ENCODE measurements around the gene BRD7.

BRD7 gene

GRCh38 chr16:50390914-50391716 lies 22.3 kb upstream of the BRD7 start:
- no peak for TF ChIP-seq CTCF (IDR thresholded peaks at IDR 0.05; ENCODE audit: extremely low read depth, insufficient read depth, missing control alignments)
- DNase-seq (ENCODE audit: low spot score), result no peak
- in situ Hi-C loops (cut with MboI; ENCODE audit: low pct_unique_long_range_greater_than_20kb, low sequenced_read_pairs, unreplicated experiment), result no loop called here

GRCh38 chr16:50390371-50390771 lies 21.6 kb upstream of the BRD7 start:
- in situ Hi-C loops (cut with MboI; ENCODE audit: low pct_unique_long_range_greater_than_20kb, low sequenced_read_pairs, unreplicated experiment), result no loop called here
- DNase-seq (ENCODE audit: low spot score), result no peak
- TF ChIP-seq CTCF (IDR thresholded peaks at IDR 0.05; ENCODE audit: extremely low read depth, insufficient read depth, missing control alignments), result no peak

GRCh38 chr16:50389900-50390299 lies 21.1 kb upstream of the BRD7 start:
- in situ Hi-C loops (cut with MboI; ENCODE audit: low pct_unique_long_range_greater_than_20kb, low sequenced_read_pairs, unreplicated experiment), result no loop called here
- DNase-seq (ENCODE audit: low spot score), result no peak
- TF ChIP-seq CTCF (IDR thresholded peaks at IDR 0.05; ENCODE audit: extremely low read depth, insufficient read depth, missing control alignments), result no peak

- TF ChIP-seq CTCF (IDR thresholded peaks at IDR 0.05; ENCODE audit: extremely low read depth, insufficient read depth, missing control alignments), result no peak
- DNase-seq (ENCODE audit: low spot score), result no peak
- in situ Hi-C loops (cut with MboI; ENCODE audit: low pct_unique_long_range_greater_than_20kb, low sequenced_read_pairs, unreplicated experiment), result no loop called here
Measured at GRCh38 chr16:50388496-50388895, 19.7 kb upstream of the BRD7 start.

- in situ Hi-C loops (cut with MboI; ENCODE audit: low pct_unique_long_range_greater_than_20kb, low sequenced_read_pairs, unreplicated experiment), result no loop called here
- DNase-seq (ENCODE audit: low spot score), result no peak
- no peak for TF ChIP-seq CTCF (IDR thresholded peaks at IDR 0.05; ENCODE audit: extremely low read depth, insufficient read depth, missing control alignments)
Measured at GRCh38 chr16:50386774-50387173, 18.0 kb upstream of the BRD7 start.

- in situ Hi-C loops (cut with MboI; ENCODE audit: low pct_unique_long_range_greater_than_20kb, low sequenced_read_pairs, unreplicated experiment), result no loop called here
- TF ChIP-seq CTCF (IDR thresholded peaks at IDR 0.05; ENCODE audit: extremely low read depth, insufficient read depth, missing control alignments), result no peak
- DNase-seq (ENCODE audit: low spot score), result no peak
Measured at GRCh38 chr16:50386139-50386538, 17.4 kb upstream of the BRD7 start.
